Measurements from ENCODE around the gene CEP89.
"Not testable (repeated sequence)": the region's sequence is repeated elsewhere in the genome, so short reads cannot be mapped to it uniquely, and the experiment has no call there.

CEP89 gene

GRCh38 chr19:32868206-32868950, 103.4 kb downstream of the CEP89 start:
- DNase-seq: no peak

- DNase-seq: not testable (repeated sequence)
Observed at GRCh38 chr19:32867436-32867835, 104.3 kb downstream of the CEP89 start.

- DNase-seq: no peak
Observed at GRCh38 chr19:32866564-32867265, 105.0 kb downstream of the CEP89 start.

DNA sequence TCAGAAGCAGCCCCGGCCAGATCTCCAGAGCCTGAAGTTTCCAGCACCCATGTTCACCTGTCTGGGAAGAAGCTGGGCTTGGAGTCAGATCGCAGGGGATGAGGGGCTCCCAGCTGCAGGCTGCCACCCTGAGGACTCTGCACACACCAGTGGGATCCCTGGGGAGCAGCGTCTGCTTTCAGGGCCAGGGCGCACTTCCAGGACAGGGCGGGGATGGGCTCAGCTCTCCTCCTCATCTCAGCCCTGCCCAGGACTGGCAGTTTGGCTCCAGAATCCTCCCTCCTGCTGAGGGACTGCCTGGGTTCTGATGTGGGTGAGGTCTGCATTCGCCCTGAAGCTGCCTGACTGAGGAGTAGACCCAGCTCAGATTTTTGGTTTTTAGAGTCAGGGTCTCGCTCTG, 105.7 kb downstream of the CEP89 start:
- no peak for DNase-seq

DNA sequence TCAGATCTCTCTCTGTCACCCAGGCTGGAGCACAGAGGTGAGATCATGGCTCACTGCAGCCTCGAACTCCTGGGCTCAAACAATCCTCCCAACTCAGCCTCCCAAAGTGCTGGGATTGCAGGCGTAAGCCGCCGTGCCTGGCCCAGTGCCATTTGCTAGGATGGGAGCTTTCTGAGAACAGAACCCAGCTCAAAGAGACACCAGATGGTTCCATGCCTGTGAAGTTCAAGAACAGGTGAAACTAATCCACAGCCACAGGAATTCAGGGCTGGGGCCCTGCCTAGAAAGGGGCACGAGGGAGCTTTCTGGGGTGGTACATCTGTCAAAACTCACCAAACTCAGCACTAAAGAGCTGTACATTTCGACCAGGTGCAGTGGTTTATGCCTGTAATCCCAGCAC, 106.4 kb downstream of the CEP89 start:
- no peak for DNase-seq

GRCh38 chr19:32864318-32865007, 107.3 kb downstream of the CEP89 start:
- DNase-seq: no peak

GRCh38 chr19:32863841-32864240, 107.9 kb downstream of the CEP89 start:
- DNase-seq: no peak

DNA sequence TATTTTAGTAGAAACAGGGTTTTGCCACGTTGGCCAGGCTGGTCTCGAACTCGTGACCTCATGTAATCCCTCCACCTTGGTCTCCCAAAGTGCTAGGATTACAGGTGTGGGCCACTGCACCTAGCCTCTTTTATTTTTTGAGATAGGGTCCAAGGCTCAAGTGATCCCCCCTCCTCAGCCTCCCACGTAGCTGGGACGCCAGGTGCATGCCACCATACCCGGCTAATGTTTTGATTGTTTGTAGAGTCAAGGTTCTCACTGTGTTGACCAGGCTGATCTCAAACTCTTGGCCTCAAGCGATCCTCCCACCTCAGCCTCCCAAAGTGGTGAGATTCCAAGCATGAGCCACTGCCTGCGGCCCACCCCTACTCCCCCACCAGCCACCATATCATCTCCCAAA, 108.5 kb downstream of the CEP89 start:
- DNase-seq: no peak

DNA sequence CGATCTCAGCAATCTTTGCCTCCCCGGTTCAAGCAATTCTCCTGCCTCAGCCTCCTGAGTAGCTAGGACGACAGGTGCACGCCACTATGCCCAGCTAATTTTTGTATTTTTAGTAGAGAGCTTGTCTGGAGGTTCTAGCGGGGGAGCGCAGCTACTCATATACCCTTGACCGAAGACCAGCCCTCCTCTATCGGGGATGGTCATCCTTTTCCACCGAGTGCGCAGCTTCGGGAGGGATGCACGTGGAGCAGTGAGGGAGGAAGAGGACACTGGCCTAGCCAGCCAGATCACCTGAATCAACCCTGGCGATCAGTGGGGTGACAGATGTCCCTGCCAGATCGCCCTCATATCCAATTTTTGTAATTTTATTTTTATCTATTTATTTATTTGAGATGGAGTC, 109.0 kb downstream of the CEP89 start:
- DNase-seq: no peak

- DNase-seq: no peak
Observed at GRCh38 chr19:32862173-32862572, 109.6 kb downstream of the CEP89 start.

GRCh38 chr19:32861596-32861995, 110.2 kb downstream of the CEP89 start:
- DNase-seq: no peak

- DNase-seq: no peak
Observed at GRCh38 chr19:32859591-32859990, 112.2 kb downstream of the CEP89 start.

DNA sequence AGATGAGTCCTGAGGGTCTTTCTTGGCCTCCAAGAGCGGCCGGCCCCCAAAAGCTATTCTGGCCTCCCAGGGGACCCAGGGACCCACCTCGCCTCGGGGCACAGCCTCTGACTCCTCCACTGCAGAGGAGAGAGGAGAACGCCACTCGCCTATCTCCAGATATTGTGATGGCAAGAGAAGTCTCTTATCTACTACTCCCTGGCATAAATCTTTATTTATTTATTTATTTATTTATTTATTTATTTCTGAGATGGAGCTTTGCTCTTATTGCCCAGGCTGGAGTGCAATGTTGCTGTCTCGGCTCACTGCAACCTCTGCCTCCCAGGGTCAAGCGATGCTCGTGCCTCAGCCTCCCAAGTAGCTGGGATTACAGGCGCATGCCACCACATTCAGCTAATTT, 113.2 kb downstream of the CEP89 start:
- DNase-seq: no peak

DNA sequence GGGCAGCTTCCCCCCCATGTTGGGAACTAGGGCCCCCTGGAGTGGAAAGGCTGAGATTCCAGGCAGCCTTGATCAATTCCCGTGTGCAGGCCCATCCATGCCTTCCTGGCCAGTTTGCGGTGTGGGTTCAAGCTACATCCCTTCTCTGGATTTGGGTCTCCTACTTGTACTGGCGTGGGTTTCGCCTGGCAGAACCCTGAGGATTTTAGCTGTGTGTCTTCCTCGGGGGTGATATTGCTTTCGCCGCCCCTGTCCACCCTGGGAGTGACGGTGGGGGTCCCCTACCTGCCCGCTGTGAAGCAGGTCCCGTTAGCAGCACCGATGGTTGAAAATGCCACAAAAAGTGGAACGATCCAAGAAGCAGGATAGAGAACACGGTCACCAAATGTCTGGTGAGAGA, 113.6 kb downstream of the CEP89 start:
- DNase-seq: no peak

DNA sequence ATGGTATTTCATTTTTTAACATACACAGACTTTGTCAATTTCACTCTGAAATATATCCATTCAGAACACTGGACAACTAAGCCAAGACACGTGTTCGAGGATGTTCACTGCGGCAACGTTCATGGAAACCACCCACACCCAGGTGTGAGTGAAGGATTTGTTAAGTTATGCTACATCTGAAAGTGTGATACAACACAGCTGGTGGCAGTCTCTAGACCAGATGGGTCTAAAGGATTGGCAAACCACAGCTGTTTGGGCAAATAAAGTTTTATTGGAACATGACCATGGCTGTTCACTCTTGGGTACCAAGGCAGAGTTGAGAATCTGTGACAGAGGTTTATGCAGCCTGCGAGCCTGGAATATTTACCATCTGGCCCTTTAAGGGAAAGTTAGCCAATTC, 114.2 kb downstream of the CEP89 start:
- no peak for DNase-seq

GRCh38 chr19:32856818-32857217, 114.9 kb downstream of the CEP89 start:
- DNase-seq: not testable (repeated sequence)

DNA sequence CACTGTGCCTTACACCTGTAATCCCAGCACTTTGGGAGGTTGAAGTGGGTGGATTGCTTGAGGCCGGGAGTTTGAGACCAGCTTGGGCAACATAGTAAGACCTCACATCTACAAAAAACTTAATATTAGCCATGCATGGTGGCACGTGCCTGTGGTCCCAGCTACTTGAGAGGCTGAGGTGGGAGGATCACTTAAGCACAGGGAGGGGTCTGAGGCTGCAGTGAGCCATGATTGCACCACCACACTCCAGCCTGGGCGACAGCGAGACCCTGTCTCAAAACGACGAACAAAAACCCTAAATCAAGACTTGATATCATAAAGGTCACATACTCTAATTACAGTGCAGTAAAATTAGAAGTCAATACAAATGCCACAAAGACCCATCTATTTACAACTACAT, 119.5 kb downstream of the CEP89 start:
- DNase-seq: no peak

- not testable (repeated sequence) for DNase-seq
Observed at GRCh38 chr19:32848035-32848434, 123.7 kb downstream of the CEP89 start.

DNA sequence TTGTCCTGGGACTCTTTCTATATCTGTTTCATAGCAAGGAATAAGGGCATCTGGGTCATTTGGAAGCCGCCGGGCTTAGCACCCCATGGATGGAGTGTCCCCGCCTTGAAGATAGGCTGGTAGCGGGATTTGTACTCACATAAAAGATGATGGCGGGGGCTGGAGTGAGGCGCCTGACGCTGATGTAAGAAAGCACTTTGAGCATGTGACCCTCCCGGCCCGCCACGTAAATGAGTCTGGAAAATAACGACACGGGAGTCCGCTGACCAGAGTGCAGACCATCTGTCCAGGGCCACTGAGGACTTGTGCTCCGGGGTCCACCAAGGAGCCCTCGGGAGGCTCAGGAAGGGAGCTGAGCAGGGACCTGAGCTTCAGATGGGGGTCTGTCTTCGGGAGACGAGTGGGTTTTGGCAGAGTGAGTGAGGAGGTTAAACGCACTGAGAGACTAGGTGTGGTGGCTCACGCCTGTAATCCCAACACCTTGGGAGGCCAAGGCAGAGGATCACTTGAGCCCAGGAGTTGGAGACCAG, 128.0 kb downstream of the CEP89 start:
- no peak for DNase-seq

DNA sequence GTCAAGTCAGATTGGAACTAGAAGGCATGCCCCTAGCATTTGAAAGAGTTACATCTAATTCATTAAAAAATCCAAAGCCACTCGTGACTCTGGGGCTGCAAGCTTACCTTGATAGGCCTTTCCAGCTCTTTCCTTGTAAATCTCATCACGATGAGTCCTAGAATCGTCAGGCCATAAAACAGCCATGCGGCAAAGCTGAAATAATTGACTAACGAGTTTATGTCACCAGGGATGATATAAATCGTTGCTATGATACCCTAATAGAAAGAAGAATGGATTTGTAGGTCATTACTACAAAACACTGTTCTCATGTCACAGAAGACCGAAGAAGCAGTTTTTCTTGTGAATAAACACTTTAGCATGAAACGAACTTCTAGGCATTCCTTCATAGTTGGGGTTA, 129.7 kb downstream of the CEP89 start:
- DNase-seq: no peak

- no peak for DNase-seq
Observed at GRCh38 chr19:32837531-32837930, 134.2 kb downstream of the CEP89 start.

DNA sequence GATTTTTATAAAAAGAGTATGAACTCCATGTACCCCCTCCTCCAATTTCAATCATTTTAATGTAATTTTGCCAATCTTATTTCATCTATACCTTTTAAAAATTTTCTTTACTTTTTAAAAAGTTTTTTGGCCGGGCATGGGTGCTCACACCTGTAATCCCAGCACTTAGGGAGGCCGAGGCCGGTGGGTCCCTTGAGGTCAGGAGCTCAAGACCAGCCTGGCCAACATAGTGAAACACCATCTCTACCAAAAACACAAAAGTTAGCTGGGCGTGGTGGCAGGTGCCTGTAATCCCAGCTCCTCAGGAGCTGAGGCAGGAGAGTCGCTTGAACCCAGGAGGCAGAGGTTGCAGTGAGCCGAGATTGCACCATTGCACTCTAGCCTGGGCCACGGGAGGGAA, 138.4 kb downstream of the CEP89 start:
- DNase-seq: not testable (repeated sequence)

GRCh38 chr19:32832825-32833224, 138.9 kb downstream of the CEP89 start:
- DNase-seq: not testable (repeated sequence)

GRCh38 chr19:32832094-32832493, 139.7 kb downstream of the CEP89 start:
- not testable (repeated sequence) for DNase-seq
